HepG2 (cell line): Measurements from ENCODE around the gene STAP1. TPM values are rescaled to one million over a fixed set of nuclear protein-coding genes. Genes with fewer than 3 reads are reported as not detected.

Experiments used
- ATAC-seq: fragments of 200-7000 bp; cut with Tn5 transposase; 3 replicates; pipeline ENCODE4 v1.9.1; 2020; ENCODE audit warnings: mild to moderate bottlenecking, moderate library complexity
- BruUV-seq: library from RNA; stranded (reverse); fragments of 400-500 nt; replicated peaks from 2 replicates; lab custom pipeline; 2021; lab: Mats Ljungman, UMichigan
- CTCF ChIA-PET: fragments of 300-600 bp; formaldehyde crosslinking; extraction: SDS; loops from one replicate; lab custom pipeline; 2021; ENCODE audit warnings: low total read pairs, inconsistent platforms, low intra/inter-chr PET ratio; lab: Yijun Ruan, JAX
- POLR2A ChIA-PET: fragments of 350-600 bp; sonication (Branson Sonifier 250); formaldehyde crosslinking; loops from one replicate; lab custom pipeline; 2020; ENCODE audit warnings: antibody characterized with exemption, inconsistent platforms; lab: Yijun Ruan, JAX
- DNase-seq: peaks from one replicate; pipeline ENCODE4 v3.0.0-alpha.2; 2015; ENCODE audit warnings: low spot score
- FAIRE-seq: peaks from 3 replicates; lab custom pipeline; 2011; peaks lifted over from hg19 to GRCh38; lab: Jason Lieb, UNC
- H2AFZ ChIP-seq: one replicate; pipeline ENCODE4 v1.6.1; 2011; ENCODE audit warnings: low read length, inconsistent platforms
- H3K27ac ChIP-seq: fragments of 300-600 bp; 3 replicates; pipeline ENCODE4 v1.8.0; 2011; ENCODE audit warnings: mixed run types, mild to moderate bottlenecking, mixed read lengths, low read length, inconsistent platforms; ENCODE audit not compliant: insufficient read depth; ENCODE audit errors: extremely low read length
- H3K27me3 ChIP-seq, 2 experiments: fragments of 200-600 bp in 1 of 2; 2 replicates in 1 of 2; 3 replicates in 1 of 2; pipeline versions ENCODE4 v1.6.0 to v1.8.0; 2011; ENCODE audit warnings: low read length in 2 of 2, mild to moderate bottlenecking in 2 of 2, moderate library complexity in 2 of 2, inconsistent platforms in 1 of 2; ENCODE audit not compliant: insufficient read depth in 2 of 2, control insufficient read depth in 1 of 2
- H3K36me3 ChIP-seq, 2 experiments: fragments of 200-600 bp in 1 of 2; replicated peaks in 1 of 2; 2 replicates in 1 of 2; 3 replicates in 1 of 2; pipeline versions ENCODE4 v1.5.1 to v1.8.0; 2011; ENCODE audit warnings: low read length in 2 of 2, inconsistent platforms in 1 of 2; ENCODE audit not compliant: insufficient read depth in 2 of 2, control insufficient read depth in 1 of 2
- H3K4me1 ChIP-seq: 2 replicates; pipeline ENCODE4 v1.5.1; 2012; ENCODE audit warnings: low read length, inconsistent platforms; ENCODE audit not compliant: insufficient read depth
- H3K4me2 ChIP-seq: 2 replicates; pipeline ENCODE4 v1.6.0; 2011; ENCODE audit warnings: low read depth, low read length, inconsistent platforms
- H3K4me3 ChIP-seq, 3 experiments: fragments of 200-600 bp in 1 of 3; sonication (generic), shearing (Covaris generic) in 1 of 3; replicated peaks in 1 of 3; 2 replicates each; pipeline ENCODE4 v1.5.1; 2011 to 2016; ENCODE audit warnings: low read length in 3 of 3, inconsistent platforms in 2 of 3, low read depth in 2 of 3, mild to moderate bottlenecking in 2 of 3, control low read depth in 1 of 3, mixed read lengths in 1 of 3; ENCODE audit not compliant: insufficient read depth in 1 of 3
- H3K79me2 ChIP-seq: one replicate; pipeline ENCODE4 v1.6.1; 2011; ENCODE audit warnings: low read length, inconsistent platforms; ENCODE audit not compliant: insufficient read depth
- H3K9ac ChIP-seq: 2 replicates; pipeline ENCODE4 v1.6.0; 2011; ENCODE audit warnings: mild to moderate bottlenecking, low read depth, low read length, inconsistent platforms; ENCODE audit not compliant: insufficient read depth
- H3K9me3 ChIP-seq: 2 replicates; pipeline ENCODE4 v1.5.1; 2012; ENCODE audit warnings: mild to moderate bottlenecking, low read length
- H4K20me1 ChIP-seq: 2 replicates; pipeline ENCODE4 v1.6.0; 2011; ENCODE audit warnings: inconsistent platforms, mild to moderate bottlenecking, low read length, moderate library complexity; ENCODE audit not compliant: insufficient read depth
- CERS6 ChIP-seq: sonication (generic); formaldehyde crosslinking; IDR thresholded peaks from 2 replicates; pipeline ENCODE4 v1.5.0; 2020; ENCODE audit warnings: missing genetic modification reagents
- CHD2 ChIP-seq: IDR thresholded peaks from 2 replicates; pipeline ENCODE4 v1.6.1; 2011; ENCODE audit warnings: low read depth, low read length, improper control_type of control experiment
- CREB3 ChIP-seq: sonication (generic); formaldehyde crosslinking; IDR thresholded peaks from 2 replicates; pipeline ENCODE4 v1.5.0; 2020; ENCODE audit warnings: missing genetic modification reagents
- HNRNPLL ChIP-seq: fragments of 200-400 bp; formaldehyde crosslinking; IDR thresholded peaks from 2 replicates; pipeline ENCODE4 v1.6.1; 2017; ENCODE audit warnings: mild to moderate bottlenecking, low read depth, low read length; ENCODE audit not compliant: poor library complexity, severe bottlenecking
- MTF1 ChIP-seq: sonication (generic); formaldehyde crosslinking; IDR thresholded peaks from 2 replicates; pipeline ENCODE4 v1.5.0; 2020; ENCODE audit warnings: missing genetic modification reagents
- ZBTB14 ChIP-seq: sonication (generic); formaldehyde crosslinking; IDR thresholded peaks from 2 replicates; pipeline ENCODE4 v1.4.0; 2020; ENCODE audit warnings: missing genetic modification reagents
- ZFP82 ChIP-seq: sonication (generic); formaldehyde crosslinking; IDR thresholded peaks from 2 replicates; pipeline ENCODE4 v1.5.1; 2020; ENCODE audit warnings: mild to moderate bottlenecking, missing genetic modification reagents, borderline replicate concordance
- ZNF234 ChIP-seq: sonication (generic); formaldehyde crosslinking; conservative IDR thresholded peaks from 2 replicates; pipeline ENCODE4 v1.5.1; 2020; ENCODE audit warnings: mild to moderate bottlenecking, missing genetic modification reagents
- ZNF644 ChIP-seq: IDR thresholded peaks from 2 replicates; pipeline ENCODE4 v1.6.1; 2016; ENCODE audit warnings: low read depth
- ZNF678 ChIP-seq: sonication (generic); formaldehyde crosslinking; IDR thresholded peaks from 2 replicates; pipeline ENCODE4 v1.4.0; 2020; ENCODE audit warnings: mild to moderate bottlenecking, missing genetic modification reagents
- ZNF720 ChIP-seq: sonication (generic); formaldehyde crosslinking; IDR thresholded peaks from 2 replicates; pipeline ENCODE4 v1.4.0; 2020; ENCODE audit warnings: missing genetic modification reagents
- ZNF781 ChIP-seq: sonication (generic); formaldehyde crosslinking; IDR thresholded peaks from 2 replicates; pipeline ENCODE4 v1.5.1; 2020; ENCODE audit warnings: borderline replicate concordance, mild to moderate bottlenecking, missing genetic modification reagents; ENCODE audit errors: not compliant biosample characterization
- WGBS: methylation state at CpG from one replicate; pipeline ENCODE4 v1.1.6; 2017; ENCODE audit warnings: low lambda C conversion rate; 5-methylcytosine and 5-hydroxymethylcytosine counted together
- in situ Hi-C: cut with HindIII; loops from 2 replicates; pipeline ENCODE4 v1.10.0; 2017; ENCODE audit warnings: low pct_unique_long_range_greater_than_20kb; ENCODE audit not compliant: extremely low pct_ligation_motif_present
- intact Hi-C: fragments of 100-400 bp; cut with micrococcal nuclease; formaldehyde crosslinking; loops from one replicate; pipeline ENCODE4 v1.10.0; 2022; ENCODE audit not compliant: unreplicated experiment
- polyA plus RNA-seq, 8 experiments: library from polyadenylated mRNA; depleted of rRNA in 3 of 8; stranded (reverse) in 7 of 8; unstranded in 1 of 8; fragments of >200 nt; fragmentation: Illumina TruSeq in 4 of 8; extraction: Trizol in 4 of 8; gene quantifications; 2 replicates each; pipeline versions ENCODE4 v1.2.1 to v1.2.3, GENCODE V29; 2011 to 2016; ENCODE audit warnings: low read depth in 4 of 8, missing spikeins in 1 of 8, mixed read lengths in 1 of 8; ENCODE audit not compliant: insufficient read depth in 1 of 8
- total RNA-seq, 5 experiments: library from RNA; depleted of rRNA; stranded (reverse); fragments of >200 nt; fragmentation: Illumina TruSeq; extraction: Trizol; gene quantifications; 2 replicates each; pipeline ENCODE4 v1.2.3, GENCODE V29; 2016; ENCODE audit warnings: low read depth in 1 of 5
- TF ChIP-seq, protein P1 (sequence below): sonication (generic); formaldehyde crosslinking; IDR thresholded peaks from 2 replicates; pipeline ENCODE4 v1.5.0; 2020; ENCODE audit warnings: missing genetic modification reagents, mild to moderate bottlenecking, borderline replicate concordance
- TF ChIP-seq, protein P2 (sequence below): IDR thresholded peaks from 2 replicates; pipeline ENCODE4 v1.6.1; 2012; ENCODE audit warnings: low read length, improper control_type of control experiment
- TF ChIP-seq, protein P3 (sequence below): sonication (generic); formaldehyde crosslinking; IDR thresholded peaks from 2 replicates; pipeline ENCODE4 v1.5.1; 2020; ENCODE audit warnings: missing genetic modification reagents, mild to moderate bottlenecking, borderline replicate concordance

The STAP1 gene
- total and polyA plus RNA-seq, 2 of the 13 experiments (the other 11 are each of a cell fraction or from before 2014, with no cell fraction given), result not detected

DNA sequence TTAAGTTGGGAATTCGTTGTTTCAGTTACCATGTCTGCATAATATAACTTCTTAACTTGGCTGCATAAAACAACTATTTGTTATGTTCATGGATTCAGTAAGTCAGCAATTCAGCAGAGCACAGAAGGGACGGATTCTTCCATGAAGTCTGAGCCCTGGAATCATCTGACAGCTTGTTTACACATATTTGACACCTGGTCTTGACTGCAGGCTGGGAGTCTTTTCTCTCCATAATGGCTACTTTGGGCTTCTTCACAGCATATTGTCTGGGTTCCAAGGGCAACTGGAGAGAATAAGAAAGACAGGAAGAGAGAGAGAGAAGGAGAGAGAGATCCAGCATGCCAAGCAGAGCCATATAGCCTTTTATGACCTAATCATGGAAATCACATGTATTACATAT, 36.3 kb upstream of the STAP1 start:
- H3K4me3 ChIP-seq, result no peak overlapping the region
- POLR2A ChIA-PET, result no interaction called here
- H3K27me3 ChIP-seq, result no peaks in the 10 kb centered on the region
- no peak overlapping the region for H3K27ac ChIP-seq
- H3K36me3 ChIP-seq, result peaks cover 0 to 11% of the 10 kb centered on the region in 2 experiments; a peak in 2 of 5 replicates
- no peaks in the 10 kb centered on the region for H3K9me3 ChIP-seq
- H3K9ac ChIP-seq, result no peak overlapping the region
- H4K20me1 ChIP-seq, result no peaks in the 10 kb centered on the region
- no peak for ATAC-seq
- H3K4me2 ChIP-seq, result no peak overlapping the region
- in situ Hi-C loops (no loop called here), intact Hi-C loops (no loop called here)
- H3K4me1 ChIP-seq, result no peaks in the 10 kb centered on the region
- DNase-seq, result no peak
- peaks cover 15% of the 10 kb centered on the region for H3K79me2 ChIP-seq
- no TSS peak for BruUV-seq
- no peak overlapping the region for H2AFZ ChIP-seq
- 92% methylated on average over 2 of the region's 2 CpGs for WGBS
- no peak for FAIRE-seq
- CTCF ChIA-PET, result no interaction called here
- no peak for TF ChIP-seq ZNF644 (CRISPR knock-in tag)
- TF ChIP-seq ZNF678, result no peak
- no peak for TF ChIP-seq ZBTB14 (CRISPR knock-in tag)
- TF ChIP-seq MTF1 (CRISPR knock-in tag), result no peak
- TF ChIP-seq ZNF234 (CRISPR knock-in tag), result no peak
- no peak for TF ChIP-seq ZNF720 (CRISPR knock-in tag)
- no peak for TF ChIP-seq HNRNPLL
- no peak for TF ChIP-seq CERS6
- TF ChIP-seq, protein P1, sequence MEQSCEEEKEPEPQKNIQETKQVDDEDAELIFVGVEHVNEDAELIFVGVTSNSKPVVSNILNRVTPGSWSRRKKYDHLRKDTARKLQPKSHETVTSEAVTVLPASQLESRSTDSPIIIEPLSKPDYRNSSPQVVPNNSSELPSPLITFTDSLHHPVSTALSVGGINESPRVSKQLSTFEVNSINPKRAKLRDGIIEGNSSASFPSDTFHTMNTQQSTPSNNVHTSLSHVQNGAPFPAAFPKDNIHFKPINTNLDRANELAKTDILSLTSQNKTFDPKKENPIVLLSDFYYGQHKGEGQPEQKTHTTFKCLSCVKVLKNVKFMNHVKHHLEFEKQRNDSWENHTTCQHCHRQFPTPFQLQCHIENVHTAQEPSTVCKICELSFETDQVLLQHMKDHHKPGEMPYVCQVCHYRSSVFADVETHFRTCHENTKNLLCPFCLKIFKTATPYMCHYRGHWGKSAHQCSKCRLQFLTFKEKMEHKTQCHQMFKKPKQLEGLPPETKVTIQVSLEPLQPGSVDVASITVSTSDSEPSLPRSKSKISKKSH (CRISPR knock-in tag), result no peak
- TF ChIP-seq, protein P2, sequence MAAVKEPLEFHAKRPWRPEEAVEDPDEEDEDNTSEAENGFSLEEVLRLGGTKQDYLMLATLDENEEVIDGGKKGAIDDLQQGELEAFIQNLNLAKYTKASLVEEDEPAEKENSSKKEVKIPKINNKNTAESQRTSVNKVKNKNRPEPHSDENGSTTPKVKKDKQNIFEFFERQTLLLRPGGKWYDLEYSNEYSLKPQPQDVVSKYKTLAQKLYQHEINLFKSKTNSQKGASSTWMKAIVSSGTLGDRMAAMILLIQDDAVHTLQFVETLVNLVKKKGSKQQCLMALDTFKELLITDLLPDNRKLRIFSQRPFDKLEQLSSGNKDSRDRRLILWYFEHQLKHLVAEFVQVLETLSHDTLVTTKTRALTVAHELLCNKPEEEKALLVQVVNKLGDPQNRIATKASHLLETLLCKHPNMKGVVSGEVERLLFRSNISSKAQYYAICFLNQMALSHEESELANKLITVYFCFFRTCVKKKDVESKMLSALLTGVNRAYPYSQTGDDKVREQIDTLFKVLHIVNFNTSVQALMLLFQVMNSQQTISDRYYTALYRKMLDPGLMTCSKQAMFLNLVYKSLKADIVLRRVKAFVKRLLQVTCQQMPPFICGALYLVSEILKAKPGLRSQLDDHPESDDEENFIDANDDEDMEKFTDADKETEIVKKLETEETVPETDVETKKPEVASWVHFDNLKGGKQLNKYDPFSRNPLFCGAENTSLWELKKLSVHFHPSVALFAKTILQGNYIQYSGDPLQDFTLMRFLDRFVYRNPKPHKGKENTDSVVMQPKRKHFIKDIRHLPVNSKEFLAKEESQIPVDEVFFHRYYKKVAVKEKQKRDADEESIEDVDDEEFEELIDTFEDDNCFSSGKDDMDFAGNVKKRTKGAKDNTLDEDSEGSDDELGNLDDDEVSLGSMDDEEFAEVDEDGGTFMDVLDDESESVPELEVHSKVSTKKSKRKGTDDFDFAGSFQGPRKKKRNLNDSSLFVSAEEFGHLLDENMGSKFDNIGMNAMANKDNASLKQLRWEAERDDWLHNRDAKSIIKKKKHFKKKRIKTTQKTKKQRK, result no peak
- no peak for TF ChIP-seq ZFP82 (CRISPR knock-in tag)
- TF ChIP-seq CHD2, result no peak
- TF ChIP-seq, protein P3, sequence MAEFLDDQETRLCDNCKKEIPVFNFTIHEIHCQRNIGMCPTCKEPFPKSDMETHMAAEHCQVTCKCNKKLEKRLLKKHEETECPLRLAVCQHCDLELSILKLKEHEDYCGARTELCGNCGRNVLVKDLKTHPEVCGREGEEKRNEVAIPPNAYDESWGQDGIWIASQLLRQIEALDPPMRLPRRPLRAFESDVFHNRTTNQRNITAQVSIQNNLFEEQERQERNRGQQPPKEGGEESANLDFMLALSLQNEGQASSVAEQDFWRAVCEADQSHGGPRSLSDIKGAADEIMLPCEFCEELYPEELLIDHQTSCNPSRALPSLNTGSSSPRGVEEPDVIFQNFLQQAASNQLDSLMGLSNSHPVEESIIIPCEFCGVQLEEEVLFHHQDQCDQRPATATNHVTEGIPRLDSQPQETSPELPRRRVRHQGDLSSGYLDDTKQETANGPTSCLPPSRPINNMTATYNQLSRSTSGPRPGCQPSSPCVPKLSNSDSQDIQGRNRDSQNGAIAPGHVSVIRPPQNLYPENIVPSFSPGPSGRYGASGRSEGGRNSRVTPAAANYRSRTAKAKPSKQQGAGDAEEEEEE, result no peak
- no peak for TF ChIP-seq CREB3 (CRISPR knock-in tag)
- TF ChIP-seq ZNF781 (CRISPR knock-in tag), result no peak
